DOHH2 (cell line): ENCODE results near the gene SLC38A4.

Experiments used
- CTCF ChIP-seq: fragments of 200-600 bp; sonication (generic); IDR thresholded peaks from one replicate; pipeline ENCODE4 v1.5.1; 2014; ENCODE audit warnings: antibody characterized with exemption, mild to moderate bottlenecking, low read depth, low read length; ENCODE audit not compliant: poor library complexity, severe bottlenecking
- EZH2phosphoT487 ChIP-seq: fragments of 200-600 bp; sonication (generic); IDR thresholded peaks from 2 replicates; pipeline ENCODE4 v1.6.1; 2017; ENCODE audit warnings: borderline replicate concordance, mild to moderate bottlenecking, antibody characterized with exemption, low read length, moderate library complexity, mixed read lengths

- TF ChIP-seq CTCF (no peak), EZH2phosphoT487 (no peak)
Observed at GRCh38 chr12:46785382-46785781, 40.4 kb downstream of the SLC38A4 start.
